WTC11 (cell line): ENCODE data around the gene STK32B. TPM values are rescaled to one million over a fixed set of nuclear protein-coding genes. Genes with fewer than 3 reads are reported as not detected.

Experiments
- ATAC-seq: fragments of 200-7000 bp; cut with Tn5 transposase; 2 replicates; pipeline ENCODE4 v1.10.0; 2021; ENCODE audit warnings: mild to moderate bottlenecking, moderate library complexity
- CTCF ChIA-PET: fragments of 300-600 bp; sonication (Branson Sonifier 250); formaldehyde crosslinking; loops from one replicate; lab custom pipeline; 2021; ENCODE audit warnings: antibody characterized with exemption; lab: Charles Lee
- POLR2A ChIA-PET: fragments of 350-600 bp; sonication (Branson Sonifier 250); formaldehyde crosslinking; loops from one replicate; lab custom pipeline; 2021; ENCODE audit warnings: antibody characterized with exemption; lab: Charles Lee
- DNase-seq: peaks from one replicate; pipeline ENCODE4 v3.0.0; 2021; ENCODE audit warnings: low spot score
- H3K27ac Mint-ChIP-seq: 2 replicates; pipeline ENCODE4 v1.8.0; 2021; ENCODE audit warnings: mixed read lengths
- H3K27me3 Mint-ChIP-seq: 2 replicates; pipeline ENCODE4 v1.8.0; 2021; ENCODE audit warnings: low read depth, mild to moderate bottlenecking, moderate library complexity, mixed read lengths
- H3K36me3 Mint-ChIP-seq: 2 replicates; pipeline ENCODE4 v1.8.0; 2021; ENCODE audit warnings: mixed read lengths
- H3K4me1 Mint-ChIP-seq: 2 replicates; pipeline ENCODE4 v1.8.0; 2022; ENCODE audit warnings: mixed read lengths
- H3K4me3 Mint-ChIP-seq: 2 replicates; pipeline ENCODE4 v1.8.0; 2021; ENCODE audit warnings: mild to moderate bottlenecking, moderate library complexity, mixed read lengths
- H3K9me3 Mint-ChIP-seq: 2 replicates; pipeline ENCODE4 v1.8.0; 2021; ENCODE audit warnings: mixed read lengths
- PRRX2 ChIP-seq: fragments of 250-450 bp; sonication (Bioruptor Pico); IDR thresholded peaks from 2 replicates; pipeline ENCODE4 v1.8.0; 2021; ENCODE audit warnings: mild to moderate bottlenecking
- ZNF416 ChIP-seq: fragments of 250-450 bp; sonication (Bioruptor Pico); IDR thresholded peaks from 2 replicates; pipeline ENCODE4 v1.9.0; 2021; ENCODE audit warnings: mild to moderate bottlenecking, inconsistent platforms
- total RNA-seq: library from RNA; stranded (reverse); gene quantifications from 3 replicates; pipeline ENCODE4 v1.2.3, GENCODE V29; 2021
- TF ChIP-seq, protein P1 (sequence below): sonication (generic); formaldehyde crosslinking; IDR thresholded peaks from 2 replicates; pipeline ENCODE4 v1.8.0; 2022; ENCODE audit warnings: mild to moderate bottlenecking, missing genetic modification reagents
- TF ChIP-seq, protein P2 (sequence below): sonication (generic); formaldehyde crosslinking; IDR thresholded peaks from 2 replicates; pipeline ENCODE4 v1.8.1; 2023; ENCODE audit warnings: mild to moderate bottlenecking, missing genetic modification reagents, borderline replicate concordance
- TF ChIP-seq, protein P3 (sequence below): fragments of 200-600 bp; IDR thresholded peaks from 2 replicates; pipeline ENCODE4 v1.8.0; 2022; ENCODE audit warnings: antibody characterized with exemption
- TF ChIP-seq, protein P4 (sequence below): sonication (generic); formaldehyde crosslinking; IDR thresholded peaks from 2 replicates; pipeline ENCODE4 v1.8.1; 2022; ENCODE audit warnings: low read depth, mild to moderate bottlenecking, moderate library complexity, missing genetic modification reagents, borderline replicate concordance
- TF ChIP-seq, protein P5 (sequence below): sonication (generic); formaldehyde crosslinking; IDR thresholded peaks from 2 replicates; pipeline ENCODE4 v1.8.0; 2022; ENCODE audit warnings: mild to moderate bottlenecking, missing genetic modification reagents
- TF ChIP-seq, protein P6 (sequence below): sonication (generic); formaldehyde crosslinking; IDR thresholded peaks from 2 replicates; pipeline ENCODE4 v1.8.0; 2022; ENCODE audit warnings: missing genetic modification reagents
- TF ChIP-seq, protein P7 (sequence below): fragments of 250-450 bp; sonication (Bioruptor Pico); IDR thresholded peaks from 2 replicates; pipeline ENCODE4 v1.9.0; 2021; ENCODE audit warnings: moderate library complexity, mild to moderate bottlenecking, inconsistent platforms, borderline replicate concordance

STK32B gene
- total RNA-seq, 1 experiment from 2014 or later, result 1.9 TPM

DNA sequence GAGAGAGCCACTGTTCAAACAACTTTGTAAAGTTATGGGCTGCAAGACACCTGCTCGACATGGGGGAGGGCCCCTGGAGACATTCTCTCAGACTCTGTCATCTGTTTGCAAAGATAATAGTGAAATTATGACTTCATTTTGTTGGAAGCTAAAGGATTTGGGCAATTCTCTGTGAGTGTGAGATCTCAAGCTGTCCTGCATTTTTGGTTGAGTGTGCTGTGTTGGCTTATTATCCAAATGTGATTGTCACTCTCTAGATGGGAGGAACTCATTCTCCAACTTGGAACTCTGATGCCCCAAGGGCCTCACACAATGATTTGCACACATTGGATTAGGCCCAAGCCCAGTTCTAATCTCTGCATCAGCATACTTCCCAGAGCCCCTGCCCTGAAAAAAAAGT is 63.7 kb downstream of the STK32B start:
- H3K27me3 Mint-ChIP-seq, result no peaks in the 10 kb centered on the region; the same call in 1 of the 2 replicates
- peaks cover 7% of the 10 kb centered on the region; the same call in 1 of the 2 replicates for H3K9me3 Mint-ChIP-seq
- DNase-seq (no peak), ATAC-seq (no peak)
- no peak overlapping the region for H3K27ac Mint-ChIP-seq
- TF ChIP-seq, protein P1, sequence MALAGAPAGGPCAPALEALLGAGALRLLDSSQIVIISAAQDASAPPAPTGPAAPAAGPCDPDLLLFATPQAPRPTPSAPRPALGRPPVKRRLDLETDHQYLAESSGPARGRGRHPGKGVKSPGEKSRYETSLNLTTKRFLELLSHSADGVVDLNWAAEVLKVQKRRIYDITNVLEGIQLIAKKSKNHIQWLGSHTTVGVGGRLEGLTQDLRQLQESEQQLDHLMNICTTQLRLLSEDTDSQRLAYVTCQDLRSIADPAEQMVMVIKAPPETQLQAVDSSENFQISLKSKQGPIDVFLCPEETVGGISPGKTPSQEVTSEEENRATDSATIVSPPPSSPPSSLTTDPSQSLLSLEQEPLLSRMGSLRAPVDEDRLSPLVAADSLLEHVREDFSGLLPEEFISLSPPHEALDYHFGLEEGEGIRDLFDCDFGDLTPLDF (CRISPR knock-in tag), result no peak
- TF ChIP-seq, protein P2, sequence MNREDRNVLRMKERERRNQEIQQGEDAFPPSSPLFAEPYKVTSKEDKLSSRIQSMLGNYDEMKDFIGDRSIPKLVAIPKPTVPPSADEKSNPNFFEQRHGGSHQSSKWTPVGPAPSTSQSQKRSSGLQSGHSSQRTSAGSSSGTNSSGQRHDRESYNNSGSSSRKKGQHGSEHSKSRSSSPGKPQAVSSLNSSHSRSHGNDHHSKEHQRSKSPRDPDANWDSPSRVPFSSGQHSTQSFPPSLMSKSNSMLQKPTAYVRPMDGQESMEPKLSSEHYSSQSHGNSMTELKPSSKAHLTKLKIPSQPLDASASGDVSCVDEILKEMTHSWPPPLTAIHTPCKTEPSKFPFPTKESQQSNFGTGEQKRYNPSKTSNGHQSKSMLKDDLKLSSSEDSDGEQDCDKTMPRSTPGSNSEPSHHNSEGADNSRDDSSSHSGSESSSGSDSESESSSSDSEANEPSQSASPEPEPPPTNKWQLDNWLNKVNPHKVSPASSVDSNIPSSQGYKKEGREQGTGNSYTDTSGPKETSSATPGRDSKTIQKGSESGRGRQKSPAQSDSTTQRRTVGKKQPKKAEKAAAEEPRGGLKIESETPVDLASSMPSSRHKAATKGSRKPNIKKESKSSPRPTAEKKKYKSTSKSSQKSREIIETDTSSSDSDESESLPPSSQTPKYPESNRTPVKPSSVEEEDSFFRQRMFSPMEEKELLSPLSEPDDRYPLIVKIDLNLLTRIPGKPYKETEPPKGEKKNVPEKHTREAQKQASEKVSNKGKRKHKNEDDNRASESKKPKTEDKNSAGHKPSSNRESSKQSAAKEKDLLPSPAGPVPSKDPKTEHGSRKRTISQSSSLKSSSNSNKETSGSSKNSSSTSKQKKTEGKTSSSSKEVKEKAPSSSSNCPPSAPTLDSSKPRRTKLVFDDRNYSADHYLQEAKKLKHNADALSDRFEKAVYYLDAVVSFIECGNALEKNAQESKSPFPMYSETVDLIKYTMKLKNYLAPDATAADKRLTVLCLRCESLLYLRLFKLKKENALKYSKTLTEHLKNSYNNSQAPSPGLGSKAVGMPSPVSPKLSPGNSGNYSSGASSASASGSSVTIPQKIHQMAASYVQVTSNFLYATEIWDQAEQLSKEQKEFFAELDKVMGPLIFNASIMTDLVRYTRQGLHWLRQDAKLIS (CRISPR knock-in tag), result no peak
- TF ChIP-seq, protein P3, sequence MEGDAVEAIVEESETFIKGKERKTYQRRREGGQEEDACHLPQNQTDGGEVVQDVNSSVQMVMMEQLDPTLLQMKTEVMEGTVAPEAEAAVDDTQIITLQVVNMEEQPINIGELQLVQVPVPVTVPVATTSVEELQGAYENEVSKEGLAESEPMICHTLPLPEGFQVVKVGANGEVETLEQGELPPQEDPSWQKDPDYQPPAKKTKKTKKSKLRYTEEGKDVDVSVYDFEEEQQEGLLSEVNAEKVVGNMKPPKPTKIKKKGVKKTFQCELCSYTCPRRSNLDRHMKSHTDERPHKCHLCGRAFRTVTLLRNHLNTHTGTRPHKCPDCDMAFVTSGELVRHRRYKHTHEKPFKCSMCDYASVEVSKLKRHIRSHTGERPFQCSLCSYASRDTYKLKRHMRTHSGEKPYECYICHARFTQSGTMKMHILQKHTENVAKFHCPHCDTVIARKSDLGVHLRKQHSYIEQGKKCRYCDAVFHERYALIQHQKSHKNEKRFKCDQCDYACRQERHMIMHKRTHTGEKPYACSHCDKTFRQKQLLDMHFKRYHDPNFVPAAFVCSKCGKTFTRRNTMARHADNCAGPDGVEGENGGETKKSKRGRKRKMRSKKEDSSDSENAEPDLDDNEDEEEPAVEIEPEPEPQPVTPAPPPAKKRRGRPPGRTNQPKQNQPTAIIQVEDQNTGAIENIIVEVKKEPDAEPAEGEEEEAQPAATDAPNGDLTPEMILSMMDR, result no peak
- TF ChIP-seq, protein P4, sequence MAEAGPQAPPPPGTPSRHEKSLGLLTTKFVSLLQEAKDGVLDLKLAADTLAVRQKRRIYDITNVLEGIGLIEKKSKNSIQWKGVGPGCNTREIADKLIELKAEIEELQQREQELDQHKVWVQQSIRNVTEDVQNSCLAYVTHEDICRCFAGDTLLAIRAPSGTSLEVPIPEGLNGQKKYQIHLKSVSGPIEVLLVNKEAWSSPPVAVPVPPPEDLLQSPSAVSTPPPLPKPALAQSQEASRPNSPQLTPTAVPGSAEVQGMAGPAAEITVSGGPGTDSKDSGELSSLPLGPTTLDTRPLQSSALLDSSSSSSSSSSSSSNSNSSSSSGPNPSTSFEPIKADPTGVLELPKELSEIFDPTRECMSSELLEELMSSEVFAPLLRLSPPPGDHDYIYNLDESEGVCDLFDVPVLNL (CRISPR knock-in tag), result no peak
- TF ChIP-seq ZNF416 (CRISPR knock-in tag) (no peak), PRRX2 (CRISPR knock-in tag) (no peak)
- TF ChIP-seq, protein P5, sequence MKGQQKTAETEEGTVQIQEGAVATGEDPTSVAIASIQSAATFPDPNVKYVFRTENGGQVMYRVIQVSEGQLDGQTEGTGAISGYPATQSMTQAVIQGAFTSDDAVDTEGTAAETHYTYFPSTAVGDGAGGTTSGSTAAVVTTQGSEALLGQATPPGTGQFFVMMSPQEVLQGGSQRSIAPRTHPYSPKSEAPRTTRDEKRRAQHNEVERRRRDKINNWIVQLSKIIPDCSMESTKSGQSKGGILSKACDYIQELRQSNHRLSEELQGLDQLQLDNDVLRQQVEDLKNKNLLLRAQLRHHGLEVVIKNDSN (CRISPR knock-in tag), result no peak
- TF ChIP-seq, protein P6, sequence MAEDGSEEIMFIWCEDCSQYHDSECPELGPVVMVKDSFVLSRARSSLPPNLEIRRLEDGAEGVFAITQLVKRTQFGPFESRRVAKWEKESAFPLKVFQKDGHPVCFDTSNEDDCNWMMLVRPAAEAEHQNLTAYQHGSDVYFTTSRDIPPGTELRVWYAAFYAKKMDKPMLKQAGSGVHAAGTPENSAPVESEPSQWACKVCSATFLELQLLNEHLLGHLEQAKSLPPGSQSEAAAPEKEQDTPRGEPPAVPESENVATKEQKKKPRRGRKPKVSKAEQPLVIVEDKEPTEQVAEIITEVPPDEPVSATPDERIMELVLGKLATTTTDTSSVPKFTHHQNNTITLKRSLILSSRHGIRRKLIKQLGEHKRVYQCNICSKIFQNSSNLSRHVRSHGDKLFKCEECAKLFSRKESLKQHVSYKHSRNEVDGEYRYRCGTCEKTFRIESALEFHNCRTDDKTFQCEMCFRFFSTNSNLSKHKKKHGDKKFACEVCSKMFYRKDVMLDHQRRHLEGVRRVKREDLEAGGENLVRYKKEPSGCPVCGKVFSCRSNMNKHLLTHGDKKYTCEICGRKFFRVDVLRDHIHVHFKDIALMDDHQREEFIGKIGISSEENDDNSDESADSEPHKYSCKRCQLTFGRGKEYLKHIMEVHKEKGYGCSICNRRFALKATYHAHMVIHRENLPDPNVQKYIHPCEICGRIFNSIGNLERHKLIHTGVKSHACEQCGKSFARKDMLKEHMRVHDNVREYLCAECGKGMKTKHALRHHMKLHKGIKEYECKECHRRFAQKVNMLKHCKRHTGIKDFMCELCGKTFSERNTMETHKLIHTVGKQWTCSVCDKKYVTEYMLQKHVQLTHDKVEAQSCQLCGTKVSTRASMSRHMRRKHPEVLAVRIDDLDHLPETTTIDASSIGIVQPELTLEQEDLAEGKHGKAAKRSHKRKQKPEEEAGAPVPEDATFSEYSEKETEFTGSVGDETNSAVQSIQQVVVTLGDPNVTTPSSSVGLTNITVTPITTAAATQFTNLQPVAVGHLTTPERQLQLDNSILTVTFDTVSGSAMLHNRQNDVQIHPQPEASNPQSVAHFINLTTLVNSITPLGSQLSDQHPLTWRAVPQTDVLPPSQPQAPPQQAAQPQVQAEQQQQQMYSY, result no peak
- TF ChIP-seq, protein P7, sequence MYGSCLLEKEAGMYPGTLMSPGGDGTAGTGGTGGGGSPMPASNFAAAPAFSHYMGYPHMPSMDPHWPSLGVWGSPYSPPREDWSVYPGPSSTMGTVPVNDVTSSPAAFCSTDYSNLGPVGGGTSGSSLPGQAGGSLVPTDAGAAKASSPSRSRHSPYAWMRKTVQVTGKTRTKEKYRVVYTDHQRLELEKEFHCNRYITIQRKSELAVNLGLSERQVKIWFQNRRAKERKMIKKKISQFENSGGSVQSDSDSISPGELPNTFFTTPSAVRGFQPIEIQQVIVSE (CRISPR knock-in tag), result no peak
- H3K36me3 Mint-ChIP-seq, result no peaks in the 10 kb centered on the region
- ChIA-PET CTCF (interaction anchor here (1.8 kb wide), 1 partner anchor 64 kb away, joined by 7 read pairs; no protein-coding TSS in a partner anchor), POLR2A (interaction anchor here (0.6 kb wide), 1 partner anchor 237 kb away, joined by 3 read pairs; no protein-coding TSS in a partner anchor)
- peaks cover 13% of the 10 kb centered on the region for H3K4me1 Mint-ChIP-seq
- H3K4me3 Mint-ChIP-seq, result no peak overlapping the region
